Esophagus squamous epithelium (tissue), 5 donors: ENCODE results near the gene ARMH3. TPM values are rescaled to one million over a fixed set of nuclear protein-coding genes. Genes with fewer than 3 reads are reported as not detected.

Source experiments
- DNase-seq: peaks from one replicate; lab custom pipeline; 2025; lab: John Stamatoyannopoulos, UW
- H3K27ac ChIP-seq, 4 donors: fragments of 200-600 bp; sonication (generic); one replicate each; pipeline ENCODE4 v1.5.1; 2016 to 2019; ENCODE audit warnings: mild to moderate bottlenecking in 1 of 4
- H3K27me3 ChIP-seq, 4 donors: fragments of 200-600 bp; sonication (generic); 1 replicate in 3 of 4; 2 replicates in 1 of 4; pipeline versions ENCODE4 v1.5.1 to v1.6.0; 2017 to 2021; ENCODE audit warnings: antibody characterized with exemption in 1 of 4
- H3K36me3 ChIP-seq, 3 donors: fragments of 200-600 bp; sonication (generic); one replicate each; pipeline ENCODE4 v1.5.1; 2016 to 2019
- H3K4me1 ChIP-seq, 3 donors: fragments of 200-600 bp; sonication (generic); one replicate each; pipeline ENCODE4 v1.5.1; 2017 to 2019
- H3K4me3 ChIP-seq, 4 donors: fragments of 200-600 bp; sonication (generic); 1 replicate in 3 of 4; 2 replicates in 1 of 4; pipeline ENCODE4 v1.5.1; 2016 to 2019; ENCODE audit warnings: mild to moderate bottlenecking in 2 of 4, moderate library complexity in 1 of 4
- H3K9me3 ChIP-seq, 3 donors: fragments of 200-600 bp; sonication (generic); one replicate each; pipeline ENCODE4 v1.5.1; 2016 to 2019
- CTCF ChIP-seq, 6 experiments: fragments of 450-650 bp in 4 of 6; fragments of 200-600 bp in 2 of 6; sonication (generic) in 2 of 6; IDR thresholded peaks; one replicate each; pipeline ENCODE4 v1.5.1; 2016 to 2019; ENCODE audit warnings: antibody characterized with exemption in 6 of 6, mild to moderate bottlenecking in 4 of 6, moderate library complexity in 4 of 6
- POLR2A ChIP-seq, 4 donors: fragments of 450-650 bp; IDR thresholded peaks; one replicate each; pipeline ENCODE4 v1.6.1; 2017; ENCODE audit warnings: antibody characterized with exemption in 4 of 4, mild to moderate bottlenecking in 4 of 4, moderate library complexity in 3 of 4
- WGBS, 2 donors: methylation state at CpG; one replicate each; pipeline ENCODE4 v1.1.5; 2018; 5-methylcytosine and 5-hydroxymethylcytosine counted together
- intact Hi-C: fragments of 100-400 bp; cut with DNase I; formaldehyde crosslinking; loops from one replicate; pipeline ENCODE4 v1.15.0; 2022
- total RNA-seq, 4 donors: library from RNA; depleted of rRNA; stranded (reverse); fragments of >200 nt; gene quantifications; one replicate each; pipeline ENCODE4 v1.1.0, GENCODE V29; 2016
- donor health status: DM: yes; HTN: yes; CAD: no.

The ARMH3 gene
- total RNA-seq, 4 donors from 2014 or later, result 13.3 to 17.2 (median 16.1) TPM

- DNase-seq, result no peak
- 81 to 89% methylated on average over 2 of the region's 2 CpGs for WGBS, 2 donors
- Histone ChIP-seq H3K27me3 (no peaks in the 10 kb centered on the region), H3K36me3 (peaks cover 0 to 24% (median 4%) of the 10 kb centered on the region in 3 donors), H3K27ac (no peak overlapping the region), H3K9me3 (no peaks in the 10 kb centered on the region), H3K4me3 (no peak overlapping the region), H3K4me1 (no peaks in the 10 kb centered on the region)
- no peak for TF ChIP-seq CTCF (IDR thresholded peaks at IDR 0.05)
- TF ChIP-seq POLR2A (IDR thresholded peaks at IDR 0.05), result no peak
- intact Hi-C loops, result no loop called here
Observed at GRCh38 chr10:101912561-101913179, 143.3 kb downstream of the ARMH3 start.

DNA sequence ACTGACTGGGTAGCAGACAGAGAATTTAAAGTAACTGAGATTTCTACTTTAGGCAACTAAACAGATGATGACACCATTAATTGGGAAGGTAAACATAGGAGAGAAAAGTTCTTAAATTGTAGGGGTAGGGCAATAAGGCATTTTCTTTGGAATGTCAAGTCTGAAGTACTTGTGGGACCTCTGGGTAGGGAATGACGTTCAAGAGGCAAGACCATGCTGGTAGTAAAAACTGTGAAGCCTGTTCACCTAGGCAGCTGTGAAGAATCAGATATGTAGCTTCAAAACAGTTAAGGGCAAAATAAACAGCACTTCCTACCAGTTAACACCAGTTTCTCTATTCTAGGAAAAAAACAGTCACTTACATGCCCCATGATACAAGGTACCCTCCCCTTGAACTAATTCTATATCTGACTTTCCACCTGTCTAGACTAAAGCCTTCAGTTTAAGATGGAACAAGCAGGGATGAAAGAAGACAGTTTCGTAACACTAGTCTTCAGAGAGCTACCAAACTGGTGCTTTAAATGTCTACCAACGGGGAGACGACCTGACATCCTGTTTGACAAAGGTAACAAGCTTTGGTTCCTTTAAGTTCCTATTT, 149.3 kb downstream of the ARMH3 start:
- H3K9me3 ChIP-seq, result no peaks in the 10 kb centered on the region
- 87 to 95% methylated on average over 4 of the region's 4 CpGs for WGBS, 2 donors

DNA sequence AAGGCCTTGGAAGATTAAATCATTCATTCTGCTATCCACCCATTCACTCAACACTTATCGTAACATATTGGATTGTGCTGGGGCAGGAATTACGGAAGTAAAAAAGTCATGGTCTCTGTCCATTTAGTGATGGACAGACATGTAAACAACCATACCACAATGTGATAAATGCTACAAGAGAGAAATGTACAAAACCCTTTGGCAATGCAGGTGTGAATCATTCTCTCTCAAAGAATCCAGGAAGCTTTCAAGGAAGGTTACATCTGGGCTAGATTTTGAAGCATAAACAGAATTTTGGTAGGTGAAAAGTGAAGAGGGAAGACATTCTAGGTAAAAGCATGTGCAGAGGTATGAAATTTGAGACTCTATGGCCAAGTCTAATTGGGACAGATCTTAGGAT, 150.7 kb downstream of the ARMH3 start:
- DNase-seq, result no peak
- no peaks in the 10 kb centered on the region for H3K27me3 ChIP-seq
- intact Hi-C loops, result no loop called here
- H3K9me3 ChIP-seq, result no peaks in the 10 kb centered on the region
- H3K27ac ChIP-seq, result no peak overlapping the region
- H3K4me1 ChIP-seq, result no peaks in the 10 kb centered on the region
- 88 to 94% methylated on average over 2 of the region's 2 CpGs for WGBS, 2 donors
- TF ChIP-seq CTCF (IDR thresholded peaks at IDR 0.05) (no peak), POLR2A (IDR thresholded peaks at IDR 0.05) (no peak)
- peaks cover 0 to 22% (median 0%) of the 10 kb centered on the region in 3 donors for H3K36me3 ChIP-seq
- H3K4me3 ChIP-seq, result no peak overlapping the region

More for the DNA sequence above, 149.3 kb downstream of the ARMH3 start:
- DNase-seq, result no peak
- TF ChIP-seq CTCF (IDR thresholded peaks at IDR 0.05), result no peak
- TF ChIP-seq POLR2A (IDR thresholded peaks at IDR 0.05), result no peak
- Histone ChIP-seq H3K4me3 (no peak overlapping the region), H3K4me1 (no peaks in the 10 kb centered on the region), H3K27ac (no peak overlapping the region), H3K27me3 (no peaks in the 10 kb centered on the region), H3K36me3 (peaks cover 0 to 32% (median 0%) of the 10 kb centered on the region in 3 donors)
- intact Hi-C loops, result no loop called here

DNA sequence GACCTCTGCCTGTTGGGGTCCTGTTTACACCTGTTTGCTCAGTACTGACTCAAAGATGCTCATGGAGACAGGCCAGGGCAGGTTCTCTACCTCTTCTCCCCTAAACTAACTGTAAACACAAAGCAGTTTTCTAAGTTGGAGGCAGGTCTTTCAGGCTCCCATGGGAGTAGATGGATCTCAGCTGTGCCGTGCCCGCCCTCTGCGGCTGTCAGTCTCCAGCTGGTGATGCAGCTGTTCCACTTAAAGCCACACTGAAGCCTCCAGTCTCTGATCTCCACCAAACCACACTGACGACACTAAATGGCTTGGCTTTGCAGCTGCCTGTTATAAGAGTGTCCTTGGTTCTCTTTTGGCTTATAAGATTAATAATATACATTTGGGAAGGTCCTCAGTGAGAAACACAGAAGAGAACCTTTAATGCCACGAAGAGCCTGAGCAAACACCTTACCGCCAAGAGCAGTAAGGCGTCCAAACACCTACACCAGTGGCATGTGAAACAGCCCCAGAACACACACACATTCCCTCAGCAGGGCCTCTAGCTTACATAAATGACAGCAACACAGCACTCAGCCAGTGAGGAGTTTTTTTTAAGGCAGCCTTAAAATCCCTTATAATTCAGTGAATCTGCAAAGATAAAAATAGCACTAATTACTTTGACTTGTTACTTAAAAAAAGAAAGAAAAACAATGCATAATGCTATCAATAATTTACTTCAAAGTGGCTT, 152.0 kb downstream of the ARMH3 start:
- intact Hi-C loops, result no loop called here
- TF ChIP-seq POLR2A (IDR thresholded peaks at IDR 0.05), result no peak
- TF ChIP-seq CTCF (IDR thresholded peaks at IDR 0.05), result no peak
- H3K9me3 ChIP-seq, result no peaks in the 10 kb centered on the region
- WGBS, 2 donors, result 77 to 83% methylated on average over 7 of the region's 7 CpGs
- no peak overlapping the region for H3K4me3 ChIP-seq
- DNase-seq, result no peak
- H3K27me3 ChIP-seq, result no peaks in the 10 kb centered on the region
- H3K27ac ChIP-seq, result no peak overlapping the region
- H3K36me3 ChIP-seq, result peaks cover 0 to 17% (median 0%) of the 10 kb centered on the region in 3 donors
- no peaks in the 10 kb centered on the region for H3K4me1 ChIP-seq

DNA sequence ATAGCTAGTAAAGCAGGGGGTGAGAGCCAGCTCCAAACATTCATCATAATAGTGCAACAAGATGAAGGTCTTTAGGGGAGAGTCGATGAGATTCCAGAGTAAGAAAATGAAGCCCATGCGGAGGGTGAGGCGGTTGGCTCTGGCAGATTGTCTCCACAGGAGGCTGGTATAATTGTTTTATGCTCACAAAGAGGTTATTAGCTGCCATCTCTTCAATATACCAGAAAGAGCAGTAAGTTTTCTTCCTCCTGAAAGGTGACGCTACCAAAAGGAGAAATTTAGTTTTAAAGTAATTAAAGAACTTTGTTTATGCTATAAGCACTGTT, 153.2 kb downstream of the ARMH3 start:
- Histone ChIP-seq H3K27me3 (no peaks in the 10 kb centered on the region), H3K9me3 (no peaks in the 10 kb centered on the region), H3K27ac (no peak overlapping the region), H3K4me1 (no peaks in the 10 kb centered on the region), H3K4me3 (no peak overlapping the region), H3K36me3 (peaks cover 0 to 17% (median 0%) of the 10 kb centered on the region in 3 donors)
- intact Hi-C loops, result no loop called here
- DNase-seq, result no peak
- 95% methylated on average over 4 of the region's 4 CpGs for WGBS, 2 donors
- TF ChIP-seq CTCF (IDR thresholded peaks at IDR 0.05) (no peak), POLR2A (IDR thresholded peaks at IDR 0.05) (no peak)
